ENCODE results near the gene RNF17.
A peak's percentile ranks its signal among the peaks of the same experiment; 100 is the strongest.

RNF17 gene

GRCh38 chr13:24899601-24900000 is 135.6 kb downstream of the RNF17 start:
- no peak for DNase-seq

- no peak for DNase-seq
Observed at GRCh38 chr13:24900507-24900906, 136.5 kb downstream of the RNF17 start.

GRCh38 chr13:24905242-24905641 is 141.3 kb downstream of the RNF17 start:
- DNase-seq = no peak

GRCh38 chr13:24906268-24906667 is 142.3 kb downstream of the RNF17 start:
- no peak for DNase-seq

- no peak for DNase-seq
Observed at GRCh38 chr13:24910502-24911132, 146.6 kb downstream of the RNF17 start.

DNA sequence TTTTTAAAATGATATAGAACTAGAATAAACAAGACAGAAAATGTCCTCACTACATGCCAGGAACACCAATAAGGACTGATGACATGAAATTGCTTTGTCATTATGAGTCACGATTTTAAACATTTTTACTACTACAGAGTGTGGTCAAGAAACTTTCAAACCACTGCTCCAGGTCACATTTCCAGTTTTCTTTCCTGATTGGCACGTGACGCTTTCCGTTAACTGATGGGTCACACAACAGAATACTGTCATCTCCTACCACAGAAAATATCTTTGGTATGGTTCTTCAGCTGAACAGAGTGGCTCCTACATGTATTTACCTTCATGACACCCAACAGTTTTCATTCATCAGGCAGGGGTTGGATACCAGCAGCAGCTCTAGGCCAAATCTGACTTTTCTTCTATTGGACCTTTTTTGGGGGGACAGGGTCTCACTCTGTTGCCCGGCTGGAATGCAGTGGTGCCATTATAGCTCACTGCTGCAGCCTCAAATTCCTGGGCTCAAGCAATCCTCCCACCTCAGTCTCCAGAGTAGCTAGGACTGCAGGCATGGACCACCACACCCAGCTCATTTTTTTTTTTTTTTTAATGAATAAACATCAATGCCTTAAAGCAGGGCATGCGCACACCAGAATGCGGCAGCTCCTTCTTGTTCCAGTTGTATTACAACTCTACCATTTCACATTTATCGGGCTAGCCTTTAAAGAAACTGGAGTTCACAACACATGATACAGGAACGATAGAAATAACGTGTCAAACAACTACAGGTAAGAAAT is 147.4 kb downstream of the RNF17 start:
- DNase-seq = peak; percentile 4

- DNase-seq = no peak
Observed at GRCh38 chr13:24916464-24916863, 152.5 kb downstream of the RNF17 start.

DNA sequence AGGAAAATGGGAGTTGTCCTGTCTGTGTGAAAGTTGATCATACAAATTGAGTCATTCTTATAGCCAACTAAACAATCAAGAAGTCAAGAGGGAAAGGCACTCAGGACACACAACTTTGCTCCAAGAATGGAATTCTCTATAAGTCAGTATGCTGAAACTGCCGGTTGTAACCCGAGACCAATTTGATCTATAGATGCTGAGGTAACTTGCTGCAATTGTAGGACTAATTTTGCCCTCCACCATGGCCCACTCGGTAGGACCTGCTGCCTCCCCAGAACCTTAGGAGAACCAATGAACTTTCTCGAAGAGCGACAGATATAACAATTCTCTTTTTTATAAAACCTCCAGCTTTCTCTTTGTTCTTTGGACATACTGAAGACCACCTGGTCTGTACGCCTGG is 157.0 kb downstream of the RNF17 start:
- no peak for DNase-seq

- DNase-seq = no peak
Observed at GRCh38 chr13:24921881-24922280, 157.9 kb downstream of the RNF17 start.

DNA sequence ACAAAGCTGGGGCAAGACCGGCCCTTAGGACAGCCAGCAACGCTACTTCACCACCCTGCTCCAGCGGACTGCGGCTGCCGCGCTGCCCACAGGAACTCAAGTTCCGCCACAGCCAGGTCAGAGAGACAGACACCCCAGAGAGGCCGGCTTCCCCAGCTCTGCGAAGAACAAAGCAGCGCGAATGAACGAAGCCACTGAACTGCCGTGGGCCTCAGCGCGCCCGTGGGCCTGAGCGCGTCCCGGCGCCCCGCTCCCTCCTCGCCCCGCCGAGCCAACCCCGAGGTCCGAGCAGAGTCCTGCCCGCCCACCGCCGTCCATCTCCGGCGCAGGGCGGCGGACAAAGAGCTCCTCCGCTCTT is 158.4 kb downstream of the RNF17 start:
- no peak for DNase-seq

DNA sequence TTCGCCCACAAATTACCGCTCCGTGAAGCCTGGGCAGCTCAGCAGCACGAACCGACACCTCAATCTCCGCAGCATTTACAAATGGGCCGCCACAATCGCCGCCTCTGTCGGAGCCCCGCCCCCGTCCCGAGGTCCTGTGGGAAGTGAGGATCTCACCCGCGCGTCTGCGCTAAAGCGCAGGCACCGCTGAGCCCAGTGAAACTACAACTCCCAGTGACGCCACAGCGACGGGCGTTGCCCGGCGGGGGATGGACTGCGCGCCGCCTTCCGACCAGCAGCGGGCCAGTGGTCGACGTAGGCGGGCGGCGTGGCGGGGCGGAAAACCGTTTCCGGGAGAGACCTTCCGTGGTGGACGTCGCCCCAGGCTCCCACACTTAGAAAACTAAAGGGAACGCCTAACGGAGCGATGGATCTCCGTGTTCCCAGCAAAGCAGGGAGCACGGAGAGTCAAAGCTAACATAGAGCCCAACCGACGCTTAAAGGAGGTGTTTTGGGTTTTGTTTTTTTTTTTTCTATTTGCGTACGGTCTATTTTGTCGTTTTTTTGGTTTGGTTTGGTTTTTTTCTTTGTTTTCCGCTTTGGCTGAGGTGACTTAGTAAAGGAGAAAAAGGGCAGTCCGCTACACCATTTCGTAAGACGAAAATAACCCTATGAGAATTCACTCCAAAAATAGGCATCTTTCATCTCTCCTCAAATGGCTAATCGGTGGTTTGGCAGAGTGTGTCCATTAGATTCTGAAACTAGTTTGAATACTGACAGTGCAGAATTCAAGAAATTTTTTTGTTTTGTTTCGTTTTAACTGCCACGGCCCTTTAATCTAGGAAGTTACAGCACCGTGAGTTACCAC is 159.0 kb downstream of the RNF17 start:
- peak; percentile 92 for DNase-seq

DNA sequence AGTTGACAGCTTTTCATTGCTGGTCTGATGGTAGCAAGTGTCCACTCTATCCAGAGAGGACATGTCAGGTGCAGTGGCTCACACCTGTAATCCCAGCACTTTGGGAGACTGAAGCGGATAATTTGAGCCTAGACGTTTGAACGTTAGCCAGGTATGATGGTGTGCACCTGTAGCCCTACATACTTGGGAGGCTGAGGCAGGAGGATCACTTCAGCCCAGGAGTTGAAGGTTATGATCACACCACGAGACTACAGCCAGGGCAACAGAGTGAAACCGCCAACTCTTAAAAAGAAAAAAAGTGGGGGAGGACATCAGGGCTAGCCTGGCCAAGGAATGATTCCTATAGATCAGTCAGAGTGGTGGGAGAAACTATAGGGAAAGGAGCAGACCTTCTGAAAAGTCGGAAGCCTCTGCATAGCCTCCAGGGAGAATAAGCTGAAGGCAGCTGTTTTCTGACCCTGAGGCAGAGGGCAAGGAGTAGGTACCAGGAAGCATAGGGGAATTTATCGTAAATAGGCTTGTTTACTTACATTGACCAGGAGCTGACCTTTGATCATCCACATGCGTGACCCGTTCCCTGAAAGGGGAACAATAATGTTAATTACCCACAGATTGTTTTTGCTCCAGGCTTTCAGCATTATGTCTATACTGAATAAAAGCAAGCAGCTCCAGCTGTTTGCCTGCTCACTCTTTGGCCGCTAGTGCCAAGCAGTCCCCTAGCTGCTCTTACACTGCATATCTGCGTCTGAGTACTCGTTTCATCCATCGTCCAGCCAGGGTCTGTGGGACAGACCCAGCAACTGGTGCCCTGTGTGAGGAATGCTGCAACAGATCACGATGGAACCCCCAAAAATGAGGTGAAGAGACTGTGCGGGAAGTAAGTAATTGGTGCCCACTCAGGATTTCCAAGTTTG is 161.6 kb downstream of the RNF17 start:
- DNase-seq = no peak

- DNase-seq = no peak
Observed at GRCh38 chr13:24927810-24928404, 163.9 kb downstream of the RNF17 start.

GRCh38 chr13:24929196-24929595 is 165.2 kb downstream of the RNF17 start:
- no peak for DNase-seq

Data from stimulated activated CD4-positive, alpha-beta T cell treated with anti-CD3 and anti-CD28 coated beads, Interleukin-1b, Interleukin-23, amount 100 ng/mL, for 48 hours (primary cell).